Dendritic cell treated with granulocyte-macrophage colony-stimulating factor and Interleukin-4, amounts not matched to agents 40 ng/mL and 50 ng/mL, for 4 days (primary cell): ENCODE measurements around the gene HOXA9.

Experiments
- H3K27ac Mint-ChIP-seq: one replicate; pipeline ENCODE4 v1.8.0; 2022; ENCODE audit warnings: mild to moderate bottlenecking, mixed read lengths
- H3K27me3 Mint-ChIP-seq: one replicate; pipeline ENCODE4 v1.8.0; 2022; ENCODE audit warnings: mild to moderate bottlenecking, mixed read lengths
- H3K36me3 Mint-ChIP-seq: one replicate; pipeline ENCODE4 v1.8.0; 2022; ENCODE audit warnings: low read depth, mixed read lengths
- H3K4me1 Mint-ChIP-seq: one replicate; pipeline ENCODE4 v1.8.0; 2022; ENCODE audit warnings: low read depth, mixed read lengths
- H3K4me3 Mint-ChIP-seq: one replicate; pipeline ENCODE4 v1.8.0; 2022; ENCODE audit warnings: mild to moderate bottlenecking, moderate library complexity, mixed read lengths
- H3K9me3 Mint-ChIP-seq: one replicate; pipeline ENCODE4 v1.8.0; 2022; ENCODE audit warnings: mixed read lengths
- intact Hi-C: fragments of 100-400 bp; cut with micrococcal nuclease; formaldehyde crosslinking; loops from one replicate; pipeline ENCODE4 v1.15.0; 2022

HOXA9 gene

DNA sequence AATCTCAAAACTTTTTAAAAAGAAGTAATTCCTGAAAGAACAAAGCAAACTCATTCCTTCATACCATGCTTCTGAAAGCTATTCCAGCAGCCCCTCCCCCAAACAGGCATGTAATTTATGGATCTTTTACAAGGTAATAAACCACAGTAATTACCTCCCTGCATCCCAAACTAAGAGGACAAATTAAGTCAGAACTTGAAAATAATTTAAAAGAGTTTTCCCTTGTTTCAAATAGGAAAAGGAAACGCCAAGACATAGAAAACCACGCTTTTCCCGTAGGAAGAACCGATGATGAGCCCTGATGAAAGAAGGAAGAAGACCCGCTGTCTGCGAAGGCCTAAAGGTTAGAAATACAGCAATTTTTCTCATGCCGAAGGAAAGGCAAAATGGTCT is 43.7 kb downstream of the HOXA9 start:
- H3K36me3 Mint-ChIP-seq = no peaks in the 10 kb centered on the region
- H3K9me3 Mint-ChIP-seq = no peaks in the 10 kb centered on the region
- no peak overlapping the region for H3K4me3 Mint-ChIP-seq
- H3K27me3 Mint-ChIP-seq = peaks cover 19% of the 10 kb centered on the region
- intact Hi-C loops = no loop called here
- no peak overlapping the region for H3K27ac Mint-ChIP-seq
- H3K4me1 Mint-ChIP-seq = no peaks in the 10 kb centered on the region

DNA sequence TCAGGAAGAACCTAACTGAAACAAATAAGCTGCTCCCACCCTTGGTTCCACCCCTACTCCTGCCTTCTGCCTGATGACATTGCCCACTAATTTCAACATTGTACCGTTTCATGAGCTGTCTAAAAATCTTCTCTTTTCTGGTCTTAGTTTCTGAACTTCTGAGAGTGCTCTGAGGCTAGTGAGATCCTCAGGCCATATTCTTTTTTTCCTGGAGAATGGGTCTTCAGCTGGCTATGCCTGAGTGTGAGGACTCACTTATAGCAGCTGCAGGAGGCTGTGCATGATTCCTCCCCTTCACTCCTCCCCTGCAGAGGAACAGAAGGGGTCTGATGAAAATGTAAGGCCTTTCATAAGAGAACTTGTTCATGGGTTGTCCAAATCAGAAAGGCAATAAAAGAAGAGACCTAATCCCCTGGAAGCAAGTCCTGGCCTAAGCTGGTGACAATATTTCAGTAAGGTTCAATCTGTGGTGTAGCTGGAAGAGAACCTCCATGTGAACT is 45.9 kb downstream of the HOXA9 start:
- no peak overlapping the region for H3K4me3 Mint-ChIP-seq
- H3K4me1 Mint-ChIP-seq = no peaks in the 10 kb centered on the region
- H3K27ac Mint-ChIP-seq = no peak overlapping the region
- peaks cover 7% of the 10 kb centered on the region for H3K27me3 Mint-ChIP-seq
- intact Hi-C loops = no loop called here
- H3K36me3 Mint-ChIP-seq = no peaks in the 10 kb centered on the region
- H3K9me3 Mint-ChIP-seq = no peaks in the 10 kb centered on the region

DNA sequence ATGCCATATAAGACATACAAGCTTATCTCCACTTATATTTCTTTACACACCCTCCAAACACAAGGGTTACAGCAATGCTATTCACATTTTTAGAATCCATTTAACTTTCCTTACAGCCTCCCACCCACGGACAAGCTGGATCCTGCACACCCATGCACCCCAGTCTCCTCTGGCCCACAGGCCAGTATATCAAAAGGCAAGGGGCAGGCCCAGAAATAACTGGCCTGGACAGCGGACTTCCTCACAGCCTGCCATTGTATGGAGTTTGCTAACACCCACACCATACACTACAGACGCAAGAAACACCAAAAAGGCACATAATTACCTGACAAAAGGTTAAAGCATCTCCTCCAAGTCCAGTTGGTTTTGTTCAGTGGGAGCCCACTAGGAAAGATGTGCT is 46.8 kb downstream of the HOXA9 start:
- peaks cover 7% of the 10 kb centered on the region for H3K27me3 Mint-ChIP-seq
- H3K4me1 Mint-ChIP-seq = no peaks in the 10 kb centered on the region
- H3K27ac Mint-ChIP-seq = no peak overlapping the region
- H3K4me3 Mint-ChIP-seq = no peak overlapping the region
- no peaks in the 10 kb centered on the region for H3K36me3 Mint-ChIP-seq
- H3K9me3 Mint-ChIP-seq = no peaks in the 10 kb centered on the region
- intact Hi-C loops = no loop called here

DNA sequence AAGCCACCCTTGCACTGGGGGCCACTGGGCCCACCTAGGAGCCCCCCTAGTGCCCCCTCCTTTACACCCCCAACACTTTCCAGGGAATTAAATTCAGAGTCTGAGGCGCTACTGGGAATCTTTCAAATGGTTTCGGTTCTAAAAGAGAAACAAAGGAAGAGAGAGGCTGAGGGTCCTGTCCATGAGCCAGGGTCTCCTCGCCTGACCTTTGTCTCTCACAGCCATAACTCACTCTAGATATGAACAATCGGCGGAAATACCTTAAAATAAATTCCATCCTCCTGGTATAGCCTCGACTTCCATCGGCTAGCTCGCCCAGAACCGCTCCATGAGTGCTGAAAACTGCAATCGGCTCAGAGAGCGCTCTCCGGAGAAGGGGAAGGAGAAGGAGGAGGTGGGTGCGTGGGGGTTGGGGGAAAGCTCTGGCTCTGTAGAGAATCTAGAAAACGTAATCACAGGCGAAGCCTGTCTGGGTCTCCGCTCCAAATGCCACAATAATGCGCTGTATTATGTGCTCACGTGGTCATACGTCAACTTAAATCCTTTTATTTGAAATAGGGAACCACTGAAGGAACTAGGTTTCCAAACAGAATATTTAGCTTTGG is 47.3 kb downstream of the HOXA9 start:
- intact Hi-C loops = no loop called here
- Mint-ChIP-seq H3K27ac (no peak overlapping the region), H3K4me1 (no peaks in the 10 kb centered on the region), H3K4me3 (no peak overlapping the region), H3K9me3 (no peaks in the 10 kb centered on the region), H3K27me3 (peaks cover 10% of the 10 kb centered on the region), H3K36me3 (no peaks in the 10 kb centered on the region)

DNA sequence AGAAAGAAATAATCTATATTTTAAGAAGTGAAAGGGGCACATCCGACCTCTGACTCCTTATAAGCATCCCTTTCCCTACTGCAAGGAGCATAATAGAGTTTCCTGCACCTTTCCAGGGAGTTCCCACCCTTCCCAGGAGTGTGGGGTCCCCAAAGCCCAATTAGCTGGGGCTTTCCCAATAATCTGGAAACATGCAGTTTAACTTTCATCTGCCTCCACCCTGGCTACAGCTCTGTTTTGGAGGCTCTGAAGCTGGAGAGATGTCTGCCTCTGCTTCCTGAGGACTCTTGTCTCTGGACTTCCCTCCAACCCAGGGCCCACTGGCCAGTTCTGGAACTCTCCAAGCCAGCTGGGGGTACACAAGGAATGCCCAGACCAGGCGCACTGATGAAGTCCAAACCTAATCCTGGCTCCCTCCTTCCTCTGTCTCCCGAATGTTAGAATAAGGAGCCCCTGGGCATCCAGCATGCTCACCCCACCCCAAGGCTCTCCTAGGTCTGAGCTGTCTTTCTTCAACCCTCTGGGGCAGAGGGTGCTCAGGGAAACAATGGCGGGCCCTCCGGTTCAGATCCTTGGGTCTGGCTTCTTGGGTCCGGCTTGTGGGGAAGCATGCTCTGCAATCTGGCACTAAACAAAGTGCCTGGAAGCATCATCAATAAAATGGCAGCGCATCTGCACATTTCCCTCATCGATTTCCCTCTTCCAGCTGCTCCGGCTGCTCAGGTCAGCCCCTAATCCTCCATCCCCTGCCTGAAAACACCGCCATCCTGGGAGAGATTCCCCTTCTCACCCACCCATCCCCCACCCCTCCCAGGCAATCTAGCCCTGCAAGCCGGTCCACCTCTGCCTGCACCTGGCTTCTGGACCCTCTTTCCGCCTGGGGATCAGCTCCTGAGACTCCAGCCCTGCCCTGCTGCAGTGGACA is 48.1 kb downstream of the HOXA9 start:
- no peak overlapping the region for H3K4me3 Mint-ChIP-seq
- peaks cover 10% of the 10 kb centered on the region for H3K27me3 Mint-ChIP-seq
- H3K27ac Mint-ChIP-seq = no peak overlapping the region
- H3K9me3 Mint-ChIP-seq = no peaks in the 10 kb centered on the region
- no peaks in the 10 kb centered on the region for H3K4me1 Mint-ChIP-seq
- intact Hi-C loops = no loop called here
- no peaks in the 10 kb centered on the region for H3K36me3 Mint-ChIP-seq

DNA sequence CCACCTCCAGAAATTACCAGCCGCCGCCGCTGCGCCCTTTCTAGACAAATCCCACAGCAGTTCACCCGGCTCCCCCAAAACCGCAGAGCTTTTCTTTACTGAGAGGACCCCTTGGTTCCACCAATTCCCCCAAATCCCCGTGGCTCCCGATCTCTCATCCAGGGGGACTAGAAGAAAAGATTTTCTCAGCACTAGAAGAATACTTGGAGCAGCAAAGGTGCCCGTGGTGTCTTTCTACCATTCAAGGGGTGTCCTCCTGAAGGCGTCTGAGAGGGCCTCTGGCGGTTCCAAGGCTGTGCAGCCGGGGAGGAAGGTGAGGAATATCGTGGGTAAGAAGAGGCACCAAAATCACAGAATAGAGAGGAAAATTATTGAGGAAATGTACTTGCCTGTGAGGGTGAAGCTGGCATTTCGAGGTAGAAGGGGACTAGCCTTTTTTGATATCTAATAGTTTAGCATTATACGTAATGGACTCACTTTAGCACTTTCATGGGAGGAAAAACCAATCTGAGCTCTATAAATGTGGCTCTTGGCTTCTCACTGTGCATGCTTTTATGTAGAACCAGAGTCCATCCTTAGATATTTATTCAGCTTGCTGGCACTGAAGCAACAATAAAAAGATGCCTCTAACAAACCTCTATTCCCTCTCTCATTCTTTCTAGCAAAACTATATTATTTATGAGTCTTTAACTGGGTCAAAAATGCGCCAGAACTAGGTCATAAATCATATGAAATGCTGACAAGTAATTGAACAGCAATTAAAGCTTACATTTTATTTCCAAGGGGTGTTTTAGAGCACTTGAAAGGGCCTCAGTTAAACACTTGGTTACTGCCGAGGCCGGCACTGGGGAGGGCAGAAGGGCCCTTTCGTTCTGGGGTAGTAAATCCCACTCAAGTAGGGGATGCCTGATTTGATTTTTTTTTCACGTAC is 49.0 kb downstream of the HOXA9 start:
- Mint-ChIP-seq H3K4me1 (no peaks in the 10 kb centered on the region), H3K4me3 (no peak overlapping the region), H3K27me3 (peaks cover 10% of the 10 kb centered on the region), H3K9me3 (no peaks in the 10 kb centered on the region), H3K27ac (no peak overlapping the region), H3K36me3 (no peaks in the 10 kb centered on the region)
- intact Hi-C loops = no loop called here

DNA sequence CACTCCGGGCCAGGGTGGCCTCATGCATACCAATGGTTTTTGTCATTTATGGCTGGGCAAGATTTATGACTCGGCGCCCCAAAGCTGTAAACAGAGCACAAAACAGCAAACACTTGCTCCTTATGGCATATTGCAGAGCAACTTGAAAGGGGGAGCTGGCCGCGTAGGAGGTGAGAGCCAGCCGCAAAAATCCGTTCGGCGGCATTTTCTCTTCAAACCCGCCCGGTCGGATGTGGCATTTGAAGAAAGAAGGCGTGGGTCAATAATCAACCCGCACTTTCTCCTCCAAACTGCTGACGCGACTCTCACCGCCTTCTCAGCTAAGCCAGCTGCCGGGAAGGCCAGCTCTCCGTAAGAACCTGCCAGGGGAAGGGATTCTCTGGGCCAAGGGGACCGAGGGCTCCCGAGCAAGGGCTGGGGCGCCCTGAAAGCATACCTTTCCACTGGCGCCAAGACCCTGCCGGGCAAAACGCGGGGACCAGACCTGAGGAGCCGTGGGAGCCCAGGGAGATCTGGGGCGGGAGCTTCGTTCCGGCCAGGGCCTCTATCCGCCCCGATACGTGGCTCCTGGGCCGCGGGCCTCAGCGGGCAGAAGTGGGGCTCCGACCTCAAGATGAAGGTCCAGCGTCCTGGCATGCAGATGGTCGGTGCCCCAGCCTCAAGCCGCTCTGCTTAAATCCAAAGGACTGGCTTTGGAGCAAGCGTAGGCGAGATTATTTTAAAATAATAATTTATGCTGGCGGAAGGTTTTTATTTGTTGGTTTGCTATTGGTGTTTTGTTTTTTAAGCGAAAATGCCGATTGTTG is 49.9 kb downstream of the HOXA9 start:
- intact Hi-C loops = no loop called here
- peaks cover 12% of the 10 kb centered on the region for H3K27me3 Mint-ChIP-seq
- no peaks in the 10 kb centered on the region for H3K4me1 Mint-ChIP-seq

DNA sequence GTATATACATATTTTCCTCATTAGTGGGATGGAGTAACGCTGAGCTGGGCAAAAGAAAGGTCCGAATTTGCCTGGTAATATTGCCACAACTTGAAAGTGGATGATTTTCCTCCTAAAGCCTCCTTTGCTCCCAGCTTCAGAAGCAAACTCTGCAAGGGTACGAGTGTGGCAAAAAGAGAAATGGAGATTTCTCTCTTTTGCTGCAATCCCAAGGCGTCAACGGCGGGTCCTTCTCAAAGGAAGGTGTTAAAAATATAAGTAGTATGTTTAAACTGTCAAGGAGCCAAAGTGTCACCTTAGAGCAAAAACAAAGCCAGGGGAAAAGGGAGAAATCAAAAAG is 50.5 kb downstream of the HOXA9 start:
- intact Hi-C loops = no loop called here
- Mint-ChIP-seq H3K4me3 (no peak overlapping the region), H3K36me3 (no peaks in the 10 kb centered on the region), H3K27me3 (peaks cover 13% of the 10 kb centered on the region), H3K27ac (no peak overlapping the region), H3K4me1 (no peaks in the 10 kb centered on the region), H3K9me3 (no peaks in the 10 kb centered on the region)

More for the DNA sequence above, 49.9 kb downstream of the HOXA9 start:
- Mint-ChIP-seq H3K4me3 (no peak overlapping the region), H3K27ac (no peak overlapping the region), H3K9me3 (no peaks in the 10 kb centered on the region), H3K36me3 (no peaks in the 10 kb centered on the region)

DNA sequence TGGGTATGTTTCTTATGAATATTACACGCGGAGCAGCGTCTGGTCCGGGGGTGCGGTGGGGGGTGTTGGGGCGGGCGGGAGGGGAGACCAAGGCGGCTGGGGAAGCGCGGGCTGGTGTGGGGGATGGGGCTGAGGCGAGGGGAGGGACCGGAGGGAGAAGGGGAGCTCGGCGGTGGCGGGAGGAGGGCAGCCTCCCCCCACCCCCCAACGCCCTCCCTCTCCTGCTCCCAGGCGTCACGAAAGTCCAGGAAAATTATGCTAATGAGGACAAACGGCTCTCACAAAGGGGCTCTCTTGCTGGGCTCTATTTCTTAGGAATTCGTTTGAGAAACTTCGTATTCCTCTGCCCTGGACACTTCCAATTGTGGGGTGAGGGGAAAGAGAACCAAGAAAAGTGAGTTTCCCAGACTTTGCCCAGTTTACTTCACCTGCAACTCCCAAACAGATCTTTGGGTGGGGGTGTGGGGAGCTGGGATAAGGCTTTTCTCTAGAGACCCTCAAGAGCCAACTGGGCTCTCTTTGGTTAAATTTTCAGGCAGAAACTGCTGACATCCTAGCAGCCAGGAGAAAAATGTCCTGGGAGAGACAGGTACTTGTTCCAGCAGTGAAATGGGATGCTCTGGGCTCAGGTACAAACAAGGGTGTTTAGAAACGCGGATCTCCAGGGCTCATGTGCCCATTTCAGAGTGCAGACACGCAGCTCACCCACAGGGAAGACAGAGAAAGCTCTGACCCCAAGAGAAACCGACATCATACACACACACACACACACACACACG is 51.2 kb downstream of the HOXA9 start:
- Mint-ChIP-seq H3K36me3 (no peaks in the 10 kb centered on the region), H3K4me3 (no peak overlapping the region), H3K27me3 (peaks cover 12% of the 10 kb centered on the region), H3K27ac (no peak overlapping the region), H3K9me3 (no peaks in the 10 kb centered on the region), H3K4me1 (no peaks in the 10 kb centered on the region)
- intact Hi-C loops = no loop called here

DNA sequence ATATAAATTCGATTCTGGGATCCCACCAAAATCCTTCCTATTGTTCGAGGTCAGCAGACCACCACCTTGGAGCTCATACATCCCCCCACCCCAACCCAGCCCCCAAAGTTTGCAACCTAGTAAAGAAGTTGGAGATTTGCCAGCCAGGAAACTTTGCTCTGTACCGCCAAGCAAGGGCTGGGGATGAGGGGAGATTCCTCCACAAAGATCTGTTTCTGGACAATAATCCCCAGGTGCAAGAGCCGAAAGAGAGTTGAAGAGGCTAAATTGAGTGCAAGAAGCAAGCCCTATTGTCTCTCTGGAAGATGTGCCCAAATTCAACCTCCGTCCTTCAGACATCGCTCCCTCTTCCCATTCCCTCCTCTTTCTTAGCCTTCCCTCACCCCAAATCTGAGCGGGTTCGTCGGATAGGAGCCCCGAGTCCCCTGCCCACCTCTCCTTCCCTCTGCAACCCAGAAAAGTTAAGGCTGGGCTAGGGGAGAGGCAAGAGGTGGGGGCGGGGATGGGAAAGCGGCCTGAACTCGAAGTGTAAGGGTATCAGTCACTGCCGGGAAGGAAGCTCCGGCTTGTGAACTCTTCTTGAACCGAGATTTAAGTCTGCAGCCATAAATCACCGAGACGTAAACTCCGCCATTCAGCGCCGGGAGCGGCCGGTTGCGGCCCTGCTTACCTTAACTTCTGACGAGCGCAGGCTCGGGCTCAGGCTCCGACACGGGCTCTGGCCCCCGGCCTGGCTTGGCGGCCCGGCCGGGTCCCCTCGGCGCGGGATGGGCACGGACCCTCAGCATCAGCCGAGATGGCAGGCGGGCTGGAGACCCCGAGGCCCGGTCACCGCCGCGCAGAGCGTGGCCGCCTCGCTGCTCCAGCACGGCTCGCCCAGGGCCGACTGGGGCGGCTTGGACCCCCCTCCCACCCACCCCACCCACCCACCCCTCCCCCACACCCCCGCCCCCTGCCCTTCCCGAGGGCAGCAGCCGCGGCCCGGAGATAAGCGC is 52.1 kb downstream of the HOXA9 start:
- Mint-ChIP-seq H3K27ac (no peak overlapping the region), H3K4me3 (no peak overlapping the region), H3K4me1 (no peaks in the 10 kb centered on the region), H3K36me3 (no peaks in the 10 kb centered on the region), H3K27me3 (peaks cover 12% of the 10 kb centered on the region), H3K9me3 (no peaks in the 10 kb centered on the region)
- intact Hi-C loops = no loop called here
